NCI-H226 (cell line): Measurements from ENCODE around the gene REEP1.
"Not testable (repeated sequence)": the region's sequence is repeated elsewhere in the genome, so short reads cannot be mapped to it uniquely, and the experiment has no call there.

ENCODE experiments used
- DNase-seq: peaks from one replicate; pipeline ENCODE4 v3.0.0-alpha.2; 2015

Gene REEP1

GRCh38 chr2:86223140-86223926, 114.1 kb downstream of the REEP1 start:
- peak; percentile 51 for DNase-seq

GRCh38 chr2:86221066-86221684, 116.3 kb downstream of the REEP1 start:
- no peak for DNase-seq

- no peak for DNase-seq
Measured at GRCh38 chr2:86219896-86220295, 117.5 kb downstream of the REEP1 start.

GRCh38 chr2:86218124-86218523, 119.3 kb downstream of the REEP1 start:
- DNase-seq: no peak

- DNase-seq: peak; percentile 60
Measured at GRCh38 chr2:86216575-86217555, 120.6 kb downstream of the REEP1 start.

- DNase-seq: no peak
Measured at GRCh38 chr2:86214503-86214832, 123.0 kb downstream of the REEP1 start.

- no peak for DNase-seq
Measured at GRCh38 chr2:86213699-86214502, 123.5 kb downstream of the REEP1 start.

GRCh38 chr2:86213056-86213455, 124.4 kb downstream of the REEP1 start:
- no peak for DNase-seq

GRCh38 chr2:86211796-86212188, 125.6 kb downstream of the REEP1 start:
- DNase-seq: no peak

GRCh38 chr2:86211033-86211795, 126.2 kb downstream of the REEP1 start:
- DNase-seq: no peak

GRCh38 chr2:86204458-86204857, 133.0 kb downstream of the REEP1 start:
- DNase-seq: no peak

- DNase-seq: no peak
Measured at GRCh38 chr2:86203614-86204013, 133.8 kb downstream of the REEP1 start.

- DNase-seq: no peak
Measured at GRCh38 chr2:86202702-86203101, 134.7 kb downstream of the REEP1 start.

GRCh38 chr2:86202336-86202692, 135.1 kb downstream of the REEP1 start:
- no peak for DNase-seq

- no peak for DNase-seq
Measured at GRCh38 chr2:86201671-86202335, 135.6 kb downstream of the REEP1 start.

GRCh38 chr2:86200564-86200963, 136.9 kb downstream of the REEP1 start:
- DNase-seq: not testable (repeated sequence)

- no peak for DNase-seq
Measured at GRCh38 chr2:86199834-86200177, 137.6 kb downstream of the REEP1 start.

- DNase-seq: no peak
Measured at GRCh38 chr2:86195808-86196387, 141.5 kb downstream of the REEP1 start.

- peak; percentile 98 for DNase-seq
Measured at GRCh38 chr2:86195055-86195807, 142.2 kb downstream of the REEP1 start, which contains the start of gene IMMT. Gene IMMT (minus strand): TSS chr2:86195462. CDS start chr2:86195382, 80 bp downstream.

- no peak for DNase-seq
Measured at GRCh38 chr2:86194751-86195054, 142.7 kb downstream of the REEP1 start.
